GM23338 (cell line): ENCODE data around the gene TM4SF5. TPM values are rescaled to one million over a fixed set of nuclear protein-coding genes. Genes with fewer than 3 reads are reported as not detected.
A peak's percentile ranks its signal among the peaks of the same experiment; 100 is the strongest.

Source experiments
- ATAC-seq: fragments of 200-7000 bp; cut with Tn5 transposase; 3 replicates; pipeline ENCODE4 v1.9.1; 2020
- DNase-seq: peaks from one replicate; pipeline ENCODE4 v3.0.0-alpha.2; 2015; ENCODE audit warnings: low spot score
- H2AFZ ChIP-seq: fragments of 200-600 bp; sonication (generic); 2 replicates; pipeline ENCODE4 v1.8.0; 2016; ENCODE audit warnings: antibody characterized with exemption, mild to moderate bottlenecking, moderate library complexity
- H3F3A ChIP-seq: fragments of 200-600 bp; sonication (generic); replicated peaks from 2 replicates; pipeline ENCODE4 v1.8.0; 2017; ENCODE audit warnings: antibody characterized with exemption, mixed run types, low read depth
- H3K27ac ChIP-seq: fragments of 200-600 bp; sonication (generic); 2 replicates; pipeline ENCODE4 v1.6.1; 2016; ENCODE audit warnings: low read depth
- H3K27me3 ChIP-seq: fragments of 200-600 bp; sonication (generic); 2 replicates; pipeline ENCODE4 v1.8.0; 2016; ENCODE audit warnings: mild to moderate bottlenecking, mixed run types, moderate library complexity; ENCODE audit not compliant: insufficient read depth
- H3K36me3 ChIP-seq: fragments of 200-600 bp; sonication (generic); 2 replicates; pipeline ENCODE4 v1.8.0; 2016; ENCODE audit warnings: mild to moderate bottlenecking; ENCODE audit not compliant: insufficient read depth
- H3K4me1 ChIP-seq: fragments of 200-600 bp; sonication (generic); 2 replicates; pipeline ENCODE4 v1.8.0; 2016; ENCODE audit warnings: mild to moderate bottlenecking, moderate library complexity; ENCODE audit not compliant: insufficient read depth
- H3K4me2 ChIP-seq: fragments of 200-600 bp; sonication (generic); 2 replicates; pipeline ENCODE4 v1.7.1; 2017; ENCODE audit warnings: mixed run types
- H3K4me3 ChIP-seq: fragments of 200-600 bp; sonication (generic); 2 replicates; pipeline ENCODE4 v1.6.1; 2016; ENCODE audit warnings: mixed run types
- H3K79me2 ChIP-seq: fragments of 200-600 bp; sonication (generic); replicated peaks from 2 replicates; pipeline ENCODE4 v1.8.0; 2017; ENCODE audit warnings: mild to moderate bottlenecking; ENCODE audit not compliant: insufficient read depth
- H3K9me2 ChIP-seq: fragments of 200-600 bp; sonication (generic); 2 replicates; pipeline ENCODE4 v1.8.0; 2017; ENCODE audit not compliant: insufficient read depth
- H4K20me1 ChIP-seq: fragments of 200-600 bp; sonication (generic); replicated peaks from 2 replicates; pipeline ENCODE4 v1.8.0; 2017; ENCODE audit warnings: mild to moderate bottlenecking; ENCODE audit not compliant: insufficient read depth
- H3K27ac Mint-ChIP-seq: 2 replicates; pipeline ENCODE4 v1.8.0; 2020; ENCODE audit warnings: inconsistent platforms, mild to moderate bottlenecking, moderate library complexity, mixed read lengths
- H3K27me3 Mint-ChIP-seq: 3 replicates; pipeline ENCODE4 v1.8.0; 2022; ENCODE audit warnings: low read depth, mild to moderate bottlenecking, moderate library complexity, mixed read lengths, inconsistent platforms; ENCODE audit not compliant: insufficient read depth, poor library complexity
- H3K36me3 Mint-ChIP-seq: 3 replicates; pipeline ENCODE4 v1.8.0; 2021; ENCODE audit warnings: low read depth, mild to moderate bottlenecking, inconsistent platforms, moderate library complexity, mixed read lengths
- H3K4me1 Mint-ChIP-seq: 3 replicates; pipeline ENCODE4 v1.8.0; 2020; ENCODE audit warnings: mild to moderate bottlenecking, inconsistent platforms, mixed read lengths
- H3K4me3 Mint-ChIP-seq: 3 replicates; pipeline ENCODE4 v1.8.0; 2021; ENCODE audit warnings: moderate library complexity, mild to moderate bottlenecking, inconsistent platforms, mixed read lengths
- H3K9me3 Mint-ChIP-seq: 3 replicates; pipeline ENCODE4 v1.8.0; 2020; ENCODE audit warnings: moderate library complexity, mild to moderate bottlenecking, inconsistent platforms, mixed read lengths
- EZH2 ChIP-seq: fragments of 200-600 bp; sonication (generic); IDR thresholded peaks from one replicate; pipeline ENCODE4 v1.8.0; 2017; ENCODE audit warnings: antibody characterized with exemption, mild to moderate bottlenecking, low read depth; ENCODE audit not compliant: unreplicated experiment
- JUNB ChIP-seq: IDR thresholded peaks from one replicate; pipeline ENCODE4 v1.6.1; 2016; ENCODE audit warnings: antibody characterized with exemption; ENCODE audit not compliant: unreplicated experiment
- POLR2AphosphoS5 ChIP-seq: IDR thresholded peaks from 2 replicates; pipeline ENCODE4 v1.6.1; 2016; ENCODE audit warnings: antibody characterized with exemption, low read depth
- ZNF114 ChIP-seq: fragments of 250-450 bp; sonication (Bioruptor Pico); IDR thresholded peaks from 2 replicates; pipeline ENCODE4 v1.5.0; 2020; ENCODE audit warnings: mild to moderate bottlenecking, moderate library complexity
- ZNF331 ChIP-seq: fragments of 250-450 bp; sonication (Bioruptor Pico); IDR thresholded peaks from 2 replicates; pipeline ENCODE4 v1.5.0; 2020; ENCODE audit warnings: low read depth, mild to moderate bottlenecking, moderate library complexity
- polyA plus RNA-seq: library from polyadenylated mRNA; unstranded; fragments of >200 nt; fragmentation: Nextera tagmentation; extraction: Ambion mirVana; gene quantifications from 2 replicates; pipeline ENCODE4 v1.2.1, GENCODE V29; 2016
- total RNA-seq: library from RNA; depleted of rRNA; stranded (reverse); fragments of >200 nt; shearing (Covaris generic); gene quantifications from 2 replicates; pipeline ENCODE4 v1.2.3, GENCODE V29; 2014
- TF ChIP-seq, protein P1 (sequence below), 2 experiments: fragments of 200-600 bp in 1 of 2; sonication (generic) in 1 of 2; conservative IDR thresholded peaks; 2 replicates each; pipeline versions ENCODE4 v1.5.1 to v1.6.1; 2016 to 2017; ENCODE audit warnings: antibody characterized with exemption in 2 of 2, low read depth in 2 of 2, mild to moderate bottlenecking in 2 of 2, moderate library complexity in 1 of 2
- TF ChIP-seq, protein P2 (sequence below): IDR thresholded peaks from 2 replicates; pipeline ENCODE4 v1.6.1; 2016; ENCODE audit warnings: antibody characterized with exemption

TM4SF5 gene
- total and polyA plus RNA-seq, 2 experiments from 2014 or later: not detected

DNA sequence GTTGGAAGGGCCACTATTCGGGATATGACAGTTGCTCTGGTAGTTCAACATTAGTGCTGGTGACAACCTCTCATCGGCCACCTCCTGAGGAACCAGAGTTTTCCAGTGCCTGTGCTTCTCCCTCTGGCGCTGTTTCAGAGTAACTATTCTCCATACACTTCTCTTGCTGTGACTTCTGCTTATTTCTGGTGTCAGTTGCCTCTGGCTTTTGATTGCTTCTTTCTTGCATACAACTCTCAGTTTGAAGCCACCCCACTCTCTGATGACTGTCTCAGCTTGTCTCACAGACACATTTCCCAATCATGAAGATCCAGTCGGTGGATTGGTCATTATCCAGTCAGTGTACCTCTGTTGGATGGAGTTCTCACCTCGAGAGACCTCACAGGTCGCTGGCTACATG lies 3.4 kb upstream of the TM4SF5 start:
- TF ChIP-seq JUNB: no peak
- Histone ChIP-seq H3K9me2 (no peaks in the 10 kb centered on the region), H3K27me3 (no peaks in the 10 kb centered on the region), H3K4me1 (no peaks in the 10 kb centered on the region), H3K4me3 (no peak overlapping the region), H2AFZ (no peak overlapping the region), H3K36me3 (no peaks in the 10 kb centered on the region), H3F3A (0 out of 2 replicates have a peak, but pooled peaks cover 2% of the 10 kb centered on the region), H3K79me2 (no peaks in the 10 kb centered on the region), H4K20me1 (no peaks in the 10 kb centered on the region), H3K4me2 (no peak overlapping the region), H3K27ac (no peak overlapping the region)
- H3K27ac Mint-ChIP-seq: no peak overlapping the region
- no peaks in the 10 kb centered on the region for H3K4me1 Mint-ChIP-seq
- H3K9me3 Mint-ChIP-seq: no peaks in the 10 kb centered on the region
- H3K27me3 Mint-ChIP-seq: peaks cover 6% of the 10 kb centered on the region
- H3K36me3 Mint-ChIP-seq: no peaks in the 10 kb centered on the region
- ATAC-seq: no peak
- no peak for DNase-seq
- H3K4me3 Mint-ChIP-seq: no peak overlapping the region

DNA sequence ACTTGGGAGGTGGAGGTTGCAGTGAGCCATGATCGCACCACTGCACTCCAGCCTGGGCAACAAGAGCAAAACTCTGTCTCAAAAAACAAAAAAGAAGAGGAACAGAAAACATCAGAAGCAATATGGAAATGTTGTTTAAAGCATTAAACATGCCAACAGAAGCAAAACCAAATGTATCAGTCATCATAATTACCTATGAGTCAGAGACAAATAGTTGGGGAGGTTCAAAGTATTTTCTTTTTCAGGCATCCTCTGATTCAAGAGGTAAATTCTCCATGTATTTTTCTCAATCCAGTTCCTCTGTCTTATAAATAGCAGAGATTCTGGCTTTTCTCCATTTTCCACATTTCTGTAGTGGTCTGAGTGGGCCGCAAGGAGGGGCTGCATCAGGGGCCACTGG lies 2.1 kb upstream of the TM4SF5 start:
- Mint-ChIP-seq H3K9me3 (no peaks in the 10 kb centered on the region), H3K36me3 (no peaks in the 10 kb centered on the region), H3K27ac (no peak overlapping the region), H3K4me1 (no peaks in the 10 kb centered on the region), H3K4me3 (no peak overlapping the region), H3K27me3 (peaks cover 12% of the 10 kb centered on the region)
- TF ChIP-seq EZH2 (no peak), JUNB (no peak)
- TF ChIP-seq, protein P1, sequence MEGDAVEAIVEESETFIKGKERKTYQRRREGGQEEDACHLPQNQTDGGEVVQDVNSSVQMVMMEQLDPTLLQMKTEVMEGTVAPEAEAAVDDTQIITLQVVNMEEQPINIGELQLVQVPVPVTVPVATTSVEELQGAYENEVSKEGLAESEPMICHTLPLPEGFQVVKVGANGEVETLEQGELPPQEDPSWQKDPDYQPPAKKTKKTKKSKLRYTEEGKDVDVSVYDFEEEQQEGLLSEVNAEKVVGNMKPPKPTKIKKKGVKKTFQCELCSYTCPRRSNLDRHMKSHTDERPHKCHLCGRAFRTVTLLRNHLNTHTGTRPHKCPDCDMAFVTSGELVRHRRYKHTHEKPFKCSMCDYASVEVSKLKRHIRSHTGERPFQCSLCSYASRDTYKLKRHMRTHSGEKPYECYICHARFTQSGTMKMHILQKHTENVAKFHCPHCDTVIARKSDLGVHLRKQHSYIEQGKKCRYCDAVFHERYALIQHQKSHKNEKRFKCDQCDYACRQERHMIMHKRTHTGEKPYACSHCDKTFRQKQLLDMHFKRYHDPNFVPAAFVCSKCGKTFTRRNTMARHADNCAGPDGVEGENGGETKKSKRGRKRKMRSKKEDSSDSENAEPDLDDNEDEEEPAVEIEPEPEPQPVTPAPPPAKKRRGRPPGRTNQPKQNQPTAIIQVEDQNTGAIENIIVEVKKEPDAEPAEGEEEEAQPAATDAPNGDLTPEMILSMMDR (conservative IDR thresholded peaks at IDR 0.05; ENCODE audit: low read depth in 2 of 2): 0 out of 4 replicates have a peak, but pooled peaks of 1 of the 2 experiments have one; percentile 7
- DNase-seq (no peak), ATAC-seq (no peak)
- Histone ChIP-seq H3K4me2 (no peak overlapping the region), H3K27me3 (no peaks in the 10 kb centered on the region), H3K4me3 (no peak overlapping the region), H3K9me2 (no peaks in the 10 kb centered on the region), H3K27ac (no peak overlapping the region), H3K36me3 (no peaks in the 10 kb centered on the region), H3K4me1 (no peaks in the 10 kb centered on the region), H3F3A (no peaks in the 10 kb centered on the region), H4K20me1 (no peaks in the 10 kb centered on the region), H3K79me2 (no peaks in the 10 kb centered on the region), H2AFZ (no peak overlapping the region)

DNA sequence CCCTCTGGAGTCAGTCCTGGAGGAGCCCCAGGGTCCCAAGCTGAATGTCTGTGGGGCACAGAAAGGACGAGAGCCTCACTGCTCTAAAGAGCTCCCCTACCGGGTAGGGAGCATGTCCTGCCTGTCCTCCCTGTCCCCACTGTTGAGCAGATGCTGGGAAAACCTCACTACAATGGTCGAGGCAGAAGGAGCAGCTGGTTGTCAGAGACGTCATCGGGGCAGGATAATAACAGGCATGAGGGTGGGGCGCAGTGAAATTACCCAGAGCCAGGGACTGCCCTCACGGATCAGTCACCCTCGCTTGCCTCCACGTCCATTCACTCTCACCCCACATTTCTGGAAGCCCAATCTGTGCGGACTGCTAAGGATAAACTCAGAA lies 538 bp downstream of the TM4SF5 start:
- Histone ChIP-seq H3K4me3 (no peak overlapping the region), H2AFZ (no peak overlapping the region), H4K20me1 (no peaks in the 10 kb centered on the region), H3K36me3 (no peaks in the 10 kb centered on the region), H3K9me2 (no peaks in the 10 kb centered on the region), H3K27me3 (no peaks in the 10 kb centered on the region), H3F3A (no peaks in the 10 kb centered on the region), H3K27ac (no peak overlapping the region), H3K79me2 (no peaks in the 10 kb centered on the region), H3K4me2 (no peak overlapping the region), H3K4me1 (no peaks in the 10 kb centered on the region)
- Mint-ChIP-seq H3K27me3 (peaks cover 12% of the 10 kb centered on the region), H3K4me3 (no peak overlapping the region), H3K27ac (no peak overlapping the region), H3K4me1 (no peaks in the 10 kb centered on the region), H3K9me3 (no peaks in the 10 kb centered on the region), H3K36me3 (no peaks in the 10 kb centered on the region)
- TF ChIP-seq, protein P1 (conservative IDR thresholded peaks at IDR 0.05; ENCODE audit: low read depth in 2 of 2): no peak
- TF ChIP-seq ZNF331 (CRISPR knock-in tag): no peak
- TF ChIP-seq POLR2AphosphoS5: no peak
- TF ChIP-seq, protein P2, sequence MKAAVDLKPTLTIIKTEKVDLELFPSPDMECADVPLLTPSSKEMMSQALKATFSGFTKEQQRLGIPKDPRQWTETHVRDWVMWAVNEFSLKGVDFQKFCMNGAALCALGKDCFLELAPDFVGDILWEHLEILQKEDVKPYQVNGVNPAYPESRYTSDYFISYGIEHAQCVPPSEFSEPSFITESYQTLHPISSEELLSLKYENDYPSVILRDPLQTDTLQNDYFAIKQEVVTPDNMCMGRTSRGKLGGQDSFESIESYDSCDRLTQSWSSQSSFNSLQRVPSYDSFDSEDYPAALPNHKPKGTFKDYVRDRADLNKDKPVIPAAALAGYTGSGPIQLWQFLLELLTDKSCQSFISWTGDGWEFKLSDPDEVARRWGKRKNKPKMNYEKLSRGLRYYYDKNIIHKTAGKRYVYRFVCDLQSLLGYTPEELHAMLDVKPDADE: no peak
- no peak for TF ChIP-seq ZNF114 (CRISPR knock-in tag)
- no peak for ATAC-seq
- no peak for DNase-seq
